Osteoblast (primary cell): ENCODE results near the gene FAU. TPM values are rescaled to one million over a fixed set of nuclear protein-coding genes. Genes with fewer than 3 reads are reported as not detected.

Experiments used
- DNase-seq: peaks from one replicate; pipeline ENCODE4 v3.0.0; 2011; ENCODE audit warnings: low spot score, mixed read lengths; ENCODE audit not compliant: insufficient read length; ENCODE audit errors: missing footprints
- H2AFZ ChIP-seq: 2 replicates; pipeline ENCODE4 v1.6.0; 2011; ENCODE audit warnings: mild to moderate bottlenecking, low read length
- H3K27ac ChIP-seq: 2 replicates; pipeline ENCODE4 v1.5.1; 2011; ENCODE audit warnings: mild to moderate bottlenecking, low read depth, low read length, moderate library complexity
- H3K27me3 ChIP-seq: 2 replicates; pipeline ENCODE4 v1.6.0; 2012; ENCODE audit warnings: mild to moderate bottlenecking, control low read depth, inconsistent platforms, low read length, moderate library complexity; ENCODE audit not compliant: insufficient read depth
- H3K36me3 ChIP-seq: 2 replicates; pipeline ENCODE4 v1.5.1; 2011; ENCODE audit warnings: mild to moderate bottlenecking, low read length, control low read depth, moderate library complexity; ENCODE audit not compliant: insufficient read depth
- H3K4me1 ChIP-seq: 2 replicates; pipeline ENCODE4 v1.5.1; 2011; ENCODE audit warnings: mild to moderate bottlenecking, low read length, control low read depth, moderate library complexity; ENCODE audit not compliant: insufficient read depth
- H3K4me2 ChIP-seq: 2 replicates; pipeline ENCODE4 v1.6.0; 2011; ENCODE audit warnings: mild to moderate bottlenecking, low read length; ENCODE audit not compliant: insufficient read depth
- H3K4me3 ChIP-seq: fragments of 200-600 bp; sonication (generic); 3 replicates; pipeline ENCODE4 v1.5.1; 2012; ENCODE audit warnings: mild to moderate bottlenecking, low read length, inconsistent platforms; ENCODE audit not compliant: insufficient read depth
- H3K79me2 ChIP-seq: 2 replicates; pipeline ENCODE4 v1.6.0; 2012; ENCODE audit warnings: mild to moderate bottlenecking, low read length, control low read depth, inconsistent platforms; ENCODE audit not compliant: insufficient read depth
- H3K9me3 ChIP-seq: 2 replicates; pipeline ENCODE4 v1.5.1; 2011; ENCODE audit warnings: low read depth, low read length, control low read depth
- H4K20me1 ChIP-seq: 2 replicates; pipeline ENCODE4 v1.6.0; 2012; ENCODE audit warnings: mild to moderate bottlenecking, low read length, control low read depth; ENCODE audit not compliant: insufficient read depth
- total RNA-seq: library from RNA; depleted of rRNA; stranded (reverse); fragments of >200 nt; gene quantifications from 2 replicates; pipeline ENCODE4 v1.2.3, GENCODE V29; 2012
- TF ChIP-seq, protein P1 (sequence below): IDR thresholded peaks from 2 replicates; pipeline ENCODE4 v1.5.1; 2011; ENCODE audit warnings: mild to moderate bottlenecking, low read depth, low read length, moderate library complexity; ENCODE audit errors: extremely low read depth

Gene FAU
- total RNA-seq, 1 donor, result 118 TPM

DNA sequence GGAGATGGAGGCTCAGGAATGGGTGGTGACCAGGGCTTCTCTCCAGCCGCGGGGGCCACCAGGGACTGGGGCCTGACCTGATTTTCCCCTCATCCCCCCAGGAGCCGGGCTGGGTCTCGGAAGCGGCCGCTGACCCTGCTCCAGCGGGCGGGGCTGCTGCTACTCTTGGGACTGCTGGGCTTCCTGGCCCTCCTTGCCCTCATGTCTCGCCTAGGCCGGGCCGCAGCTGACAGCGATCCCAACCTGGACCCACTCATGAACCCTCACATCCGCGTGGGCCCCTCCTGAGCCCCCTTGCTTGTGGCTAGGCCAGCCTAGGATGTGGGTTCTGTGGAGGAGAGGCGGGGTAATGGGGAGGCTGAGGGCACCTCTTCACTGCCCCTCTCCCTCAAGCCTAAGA, 34.1 kb downstream of the FAU start:
- Histone ChIP-seq H4K20me1 (no peaks in the 10 kb centered on the region), H2AFZ (no peak overlapping the region), H3K9me3 (no peaks in the 10 kb centered on the region), H3K4me2 (no peak overlapping the region), H3K36me3 (peaks cover 43% of the 10 kb centered on the region), H3K4me3 (no peak overlapping the region), H3K79me2 (peaks cover 32% of the 10 kb centered on the region), H3K4me1 (peaks cover 19% of the 10 kb centered on the region), H3K27ac (no peak overlapping the region), H3K27me3 (no peaks in the 10 kb centered on the region)
- no peak for DNase-seq
- TF ChIP-seq, protein P1, sequence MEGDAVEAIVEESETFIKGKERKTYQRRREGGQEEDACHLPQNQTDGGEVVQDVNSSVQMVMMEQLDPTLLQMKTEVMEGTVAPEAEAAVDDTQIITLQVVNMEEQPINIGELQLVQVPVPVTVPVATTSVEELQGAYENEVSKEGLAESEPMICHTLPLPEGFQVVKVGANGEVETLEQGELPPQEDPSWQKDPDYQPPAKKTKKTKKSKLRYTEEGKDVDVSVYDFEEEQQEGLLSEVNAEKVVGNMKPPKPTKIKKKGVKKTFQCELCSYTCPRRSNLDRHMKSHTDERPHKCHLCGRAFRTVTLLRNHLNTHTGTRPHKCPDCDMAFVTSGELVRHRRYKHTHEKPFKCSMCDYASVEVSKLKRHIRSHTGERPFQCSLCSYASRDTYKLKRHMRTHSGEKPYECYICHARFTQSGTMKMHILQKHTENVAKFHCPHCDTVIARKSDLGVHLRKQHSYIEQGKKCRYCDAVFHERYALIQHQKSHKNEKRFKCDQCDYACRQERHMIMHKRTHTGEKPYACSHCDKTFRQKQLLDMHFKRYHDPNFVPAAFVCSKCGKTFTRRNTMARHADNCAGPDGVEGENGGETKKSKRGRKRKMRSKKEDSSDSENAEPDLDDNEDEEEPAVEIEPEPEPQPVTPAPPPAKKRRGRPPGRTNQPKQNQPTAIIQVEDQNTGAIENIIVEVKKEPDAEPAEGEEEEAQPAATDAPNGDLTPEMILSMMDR, result no peak

DNA sequence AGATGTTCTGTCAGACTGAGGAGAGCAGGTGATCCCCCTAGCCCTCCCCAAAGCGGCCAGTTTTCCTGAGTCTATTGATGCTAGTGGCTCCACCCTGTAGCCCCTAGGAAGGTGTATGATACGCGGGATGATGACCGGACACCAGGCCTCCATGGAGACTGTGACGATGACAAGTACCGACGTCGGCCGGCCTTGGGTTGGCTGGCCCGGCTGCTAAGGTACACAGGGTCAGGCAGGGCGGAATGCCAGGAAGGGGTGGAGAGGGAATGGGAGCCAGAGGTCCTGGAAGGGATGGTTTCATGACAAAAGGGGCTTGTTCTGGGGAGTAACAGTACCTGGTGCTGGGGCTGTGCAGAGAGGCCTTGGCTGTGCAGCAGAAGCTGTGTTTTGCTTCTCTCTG, 34.7 kb downstream of the FAU start:
- peak; percentile 29 for DNase-seq
- H3K9me3 ChIP-seq, result no peaks in the 10 kb centered on the region
- peaks cover 22% of the 10 kb centered on the region for H3K4me1 ChIP-seq
- TF ChIP-seq, protein P1, result no peak
- H4K20me1 ChIP-seq, result no peaks in the 10 kb centered on the region
- no peak overlapping the region for H2AFZ ChIP-seq
- peaks cover 43% of the 10 kb centered on the region for H3K36me3 ChIP-seq
- H3K4me3 ChIP-seq, result no peak overlapping the region
- H3K79me2 ChIP-seq, result peaks cover 36% of the 10 kb centered on the region
- H3K27ac ChIP-seq, result no peak overlapping the region
- no peak overlapping the region for H3K4me2 ChIP-seq
- no peaks in the 10 kb centered on the region for H3K27me3 ChIP-seq

DNA sequence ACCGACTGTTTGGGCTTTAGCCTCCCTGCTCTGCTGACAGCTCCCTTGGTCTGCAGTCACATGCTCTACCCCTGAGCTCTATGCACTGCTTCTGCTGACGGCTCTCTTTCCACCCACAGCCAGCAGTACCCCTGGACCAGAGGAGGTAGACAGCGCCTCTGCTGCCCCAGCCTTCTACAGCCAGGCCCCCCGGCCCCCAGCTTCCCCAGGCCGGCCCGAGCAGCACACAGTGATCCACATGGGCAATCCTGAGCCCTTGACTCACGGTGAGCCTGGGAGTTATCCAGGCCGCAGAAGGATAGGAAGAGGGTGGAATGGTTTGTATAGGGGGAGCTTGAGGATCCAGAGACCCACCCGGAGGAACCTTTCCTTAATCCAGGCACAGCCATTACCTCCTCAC, 35.1 kb downstream of the FAU start:
- Histone ChIP-seq H3K4me2 (no peak overlapping the region), H3K27me3 (no peaks in the 10 kb centered on the region), H3K36me3 (peaks cover 43% of the 10 kb centered on the region), H3K4me3 (no peak overlapping the region), H3K27ac (no peak overlapping the region), H2AFZ (no peak overlapping the region), H3K9me3 (no peaks in the 10 kb centered on the region), H4K20me1 (no peaks in the 10 kb centered on the region), H3K79me2 (peaks cover 40% of the 10 kb centered on the region), H3K4me1 (peaks cover 22% of the 10 kb centered on the region)
- no peak for DNase-seq
- TF ChIP-seq, protein P1, result no peak

DNA sequence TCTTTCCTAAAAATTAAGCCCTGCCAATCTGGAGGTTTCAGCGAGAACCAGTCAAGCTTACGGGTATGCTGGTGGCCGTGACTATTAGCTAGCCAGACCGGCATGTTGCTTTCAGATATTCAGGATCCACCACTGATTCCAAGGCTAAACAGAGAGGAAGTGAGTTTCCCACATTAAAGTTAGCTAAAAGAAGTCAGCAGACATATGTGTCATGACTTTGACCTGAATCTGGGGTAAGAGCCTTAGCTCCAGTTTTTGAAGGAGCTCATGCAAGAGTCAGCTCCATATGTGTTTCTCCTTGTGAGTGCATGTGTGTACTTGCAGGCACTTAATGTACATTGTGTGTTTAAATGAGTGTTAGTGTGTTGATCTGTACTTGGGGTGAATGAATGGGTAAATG, 36.5 kb downstream of the FAU start:
- H3K4me3 ChIP-seq, result peak overlapping the region; percentile 97
- peak overlapping the region; percentile 91 for H3K27ac ChIP-seq

More for the DNA sequence above, 36.5 kb downstream of the FAU start:
- Histone ChIP-seq H3K4me1 (peaks cover 22% of the 10 kb centered on the region), H3K9me3 (no peaks in the 10 kb centered on the region), H3K36me3 (peaks cover 45% of the 10 kb centered on the region), H3K4me2 (peak overlapping the region; percentile 99), H2AFZ (no peak overlapping the region), H3K79me2 (peaks cover 49% of the 10 kb centered on the region), H3K27me3 (no peaks in the 10 kb centered on the region), H4K20me1 (no peaks in the 10 kb centered on the region)
- TF ChIP-seq, protein P1, result no peak
- no peak for DNase-seq
